GM23248 (cell line): ENCODE data around the gene PMFBP1. TPM values are rescaled to one million over a fixed set of nuclear protein-coding genes. Genes with fewer than 3 reads are reported as not detected.

Source experiments
- DNase-seq: peaks from one replicate; pipeline ENCODE4 v3.0.0-alpha.2; 2015
- H2AFZ ChIP-seq: fragments of 200-600 bp; sonication (generic); 2 replicates; pipeline ENCODE4 v1.6.1; 2016; ENCODE audit warnings: antibody characterized with exemption
- H3F3A ChIP-seq: fragments of 200-600 bp; sonication (generic); 2 replicates; pipeline ENCODE4 v1.6.1; 2016; ENCODE audit warnings: mild to moderate bottlenecking, antibody characterized with exemption, mixed run types; ENCODE audit not compliant: insufficient read depth
- H3K27ac ChIP-seq: fragments of 200-600 bp; sonication (generic); 2 replicates; pipeline ENCODE4 v1.5.1; 2016; ENCODE audit warnings: mild to moderate bottlenecking
- H3K27me3 ChIP-seq: fragments of 200-600 bp; sonication (generic); replicated peaks from 2 replicates; pipeline ENCODE4 v1.6.1; 2016; ENCODE audit warnings: mild to moderate bottlenecking; ENCODE audit not compliant: insufficient read depth
- H3K36me3 ChIP-seq: fragments of 200-600 bp; sonication (generic); 2 replicates; pipeline ENCODE4 v1.6.1; 2016; ENCODE audit warnings: low read depth, mild to moderate bottlenecking
- H3K4me1 ChIP-seq: fragments of 200-600 bp; sonication (generic); 2 replicates; pipeline ENCODE4 v1.6.1; 2016; ENCODE audit warnings: mild to moderate bottlenecking; ENCODE audit not compliant: insufficient read depth
- H3K4me2 ChIP-seq: fragments of 200-600 bp; sonication (generic); one replicate; pipeline ENCODE4 v1.6.1; 2016; ENCODE audit warnings: mild to moderate bottlenecking; ENCODE audit not compliant: unreplicated experiment
- H3K4me3 ChIP-seq: fragments of 200-600 bp; sonication (generic); 2 replicates; pipeline ENCODE4 v1.5.1; 2016; ENCODE audit warnings: mild to moderate bottlenecking
- H3K79me2 ChIP-seq: fragments of 200-600 bp; sonication (generic); 2 replicates; pipeline ENCODE4 v1.6.1; 2016; ENCODE audit warnings: mild to moderate bottlenecking; ENCODE audit not compliant: insufficient read depth
- H3K9ac ChIP-seq: fragments of 200-600 bp; sonication (generic); 2 replicates; pipeline ENCODE4 v1.6.1; 2016; ENCODE audit warnings: mild to moderate bottlenecking
- H3K9me2 ChIP-seq: fragments of 200-600 bp; sonication (generic); 2 replicates; pipeline ENCODE4 v1.6.1; 2016; ENCODE audit warnings: mixed run types, mild to moderate bottlenecking, moderate library complexity; ENCODE audit not compliant: insufficient read depth
- H3K9me3 ChIP-seq: fragments of 200-600 bp; sonication (generic); one replicate; pipeline ENCODE4 v1.6.1; 2017; ENCODE audit warnings: low read depth
- H4K20me1 ChIP-seq: fragments of 200-600 bp; sonication (generic); 2 replicates; pipeline ENCODE4 v1.6.0; 2016; ENCODE audit not compliant: insufficient read depth
- EZH2 ChIP-seq: fragments of 200-600 bp; sonication (generic); IDR thresholded peaks from 2 replicates; pipeline ENCODE4 v1.6.1; 2018; ENCODE audit warnings: antibody characterized with exemption, mild to moderate bottlenecking; ENCODE audit not compliant: insufficient read depth, poor library complexity, severe bottlenecking
- EZH2phosphoT487 ChIP-seq: fragments of 200-600 bp; sonication (generic); IDR thresholded peaks from 2 replicates; pipeline ENCODE4 v1.6.1; 2018; ENCODE audit warnings: antibody characterized with exemption, moderate library complexity, mild to moderate bottlenecking, low read depth; ENCODE audit not compliant: insufficient read depth
- WGBS, 2 experiments: methylation state at CpG; one replicate each; pipeline ENCODE4 v1.1.6; 2015 to 2017; ENCODE audit warnings: low lambda C conversion rate in 2 of 2, low coverage in 1 of 2; ENCODE audit errors: missing lambda C conversion rate in 2 of 2; 5-methylcytosine and 5-hydroxymethylcytosine counted together
- in situ Hi-C: fragments of 300-500 bp; cut with MboI; formaldehyde crosslinking; loops from 2 replicates; pipeline ENCODE4 v1.15.0; 2020
- polyA plus RNA-seq: library from polyadenylated mRNA; unstranded; fragments of >200 nt; fragmentation: Nextera tagmentation; extraction: Ambion mirVana; gene quantifications from 2 replicates; pipeline ENCODE4 v1.2.1, GENCODE V29; 2016
- total RNA-seq: library from RNA; depleted of rRNA; stranded (reverse); fragments of >200 nt; shearing (Covaris generic); gene quantifications from 2 replicates; pipeline ENCODE4 v1.2.3, GENCODE V29; 2014

The PMFBP1 gene
- total and polyA plus RNA-seq, 2 experiments from 2014 or later, result not detected

DNA sequence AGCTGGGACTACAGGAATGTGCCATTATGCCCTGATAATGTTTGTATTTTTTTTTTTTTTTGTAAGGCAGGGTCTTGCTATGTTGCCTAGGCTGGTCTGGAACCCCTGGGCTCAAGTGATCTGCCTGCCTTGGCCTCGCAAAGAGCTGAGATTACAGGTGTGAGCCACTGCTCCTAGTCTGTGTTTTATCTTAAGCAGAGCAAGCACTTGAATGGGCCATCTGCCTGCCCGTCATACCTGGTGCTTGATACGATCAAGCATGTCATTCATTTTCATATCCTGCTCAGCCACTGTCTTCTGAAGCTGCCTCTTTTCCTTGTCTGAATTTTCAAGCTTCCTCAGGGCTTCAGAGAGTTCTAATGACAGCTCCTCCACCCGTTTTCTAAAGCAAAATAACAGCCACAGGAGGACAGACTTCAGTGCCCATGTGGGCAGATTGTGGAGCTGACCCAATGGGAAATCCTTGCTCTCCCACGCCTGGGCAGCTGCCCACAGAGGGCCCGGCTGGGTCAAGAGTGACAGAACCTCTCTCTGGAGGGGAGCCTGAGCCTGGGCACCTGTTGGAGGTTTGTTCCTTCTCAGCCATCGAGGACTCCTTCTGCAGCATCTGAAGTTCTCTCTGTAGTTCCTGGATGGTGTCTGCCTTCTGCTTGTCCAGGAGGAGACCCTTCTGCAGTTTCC lies 41.8 kb downstream of the PMFBP1 start:
- Histone ChIP-seq H3K79me2 (no peaks in the 10 kb centered on the region), H3K4me2 (no peak overlapping the region), H3K27me3 (no peaks in the 10 kb centered on the region), H3K9me2 (no peaks in the 10 kb centered on the region), H3F3A (no peaks in the 10 kb centered on the region), H4K20me1 (no peaks in the 10 kb centered on the region), H3K36me3 (no peaks in the 10 kb centered on the region), H3K9me3 (no peaks in the 10 kb centered on the region), H3K4me1 (no peaks in the 10 kb centered on the region), H3K4me3 (no peak overlapping the region), H2AFZ (no peak overlapping the region), H3K27ac (no peak overlapping the region), H3K9ac (no peak overlapping the region)
- in situ Hi-C loops, result loop anchor here (10.0 kb wide), 1 partner anchor 335 kb away; no protein-coding TSS in a partner anchor
- DNase-seq, result no peak
- TF ChIP-seq EZH2 (no peak), EZH2phosphoT487 (no peak)
- WGBS, 2 experiments, result 67 to 74% methylated on average over 7 of the region's 7 CpGs

DNA sequence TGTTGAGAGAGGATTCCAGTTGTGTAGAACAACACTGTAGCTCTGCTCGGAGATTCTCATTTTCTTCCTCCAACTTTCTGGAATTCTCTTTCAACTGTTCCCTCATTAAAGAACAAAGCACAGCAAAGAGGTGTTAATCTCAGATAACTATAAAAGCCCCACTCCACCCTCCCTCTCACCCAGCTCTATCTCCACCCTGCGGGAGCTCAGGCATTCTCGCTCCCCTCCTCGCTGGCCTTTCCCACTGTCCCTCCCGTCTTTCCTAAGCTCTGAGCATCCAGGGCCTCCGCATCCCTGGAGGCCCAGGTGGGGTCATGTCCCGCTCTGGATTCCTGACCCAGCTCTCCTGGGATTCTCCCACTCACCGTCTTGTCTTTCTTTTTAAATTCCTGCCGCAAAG lies 43.3 kb downstream of the PMFBP1 start:
- no peak overlapping the region for H3K4me2 ChIP-seq
- H3K9me2 ChIP-seq, result no peaks in the 10 kb centered on the region
- H2AFZ ChIP-seq, result no peak overlapping the region
- H3K4me3 ChIP-seq, result no peak overlapping the region
- H3F3A ChIP-seq, result no peaks in the 10 kb centered on the region
- DNase-seq, result no peak
- H3K27ac ChIP-seq, result no peak overlapping the region
- H3K9me3 ChIP-seq, result no peaks in the 10 kb centered on the region
- WGBS, 2 experiments, result 86 to 87% methylated on average over 9 of the region's 9 CpGs
- H3K9ac ChIP-seq, result no peak overlapping the region
- no peaks in the 10 kb centered on the region for H3K4me1 ChIP-seq
- no peaks in the 10 kb centered on the region for H3K79me2 ChIP-seq
- no peak for TF ChIP-seq EZH2
- TF ChIP-seq EZH2phosphoT487, result no peak
- in situ Hi-C loops, result loop anchor here (10.0 kb wide), 1 partner anchor 336 kb away; no protein-coding TSS in a partner anchor
- no peaks in the 10 kb centered on the region for H3K27me3 ChIP-seq
- H4K20me1 ChIP-seq, result no peaks in the 10 kb centered on the region
- H3K36me3 ChIP-seq, result no peaks in the 10 kb centered on the region

GRCh38 chr16:72126429-72126765 lies 45.6 kb downstream of the PMFBP1 start:
- Histone ChIP-seq H3K36me3 (no peaks in the 10 kb centered on the region), H3K4me1 (no peaks in the 10 kb centered on the region), H3K4me2 (no peak overlapping the region), H3K4me3 (no peak overlapping the region), H4K20me1 (no peaks in the 10 kb centered on the region), H3K9ac (no peak overlapping the region), H2AFZ (no peak overlapping the region), H3K27ac (no peak overlapping the region), H3K9me2 (no peaks in the 10 kb centered on the region), H3K27me3 (no peaks in the 10 kb centered on the region), H3K9me3 (no peaks in the 10 kb centered on the region), H3K79me2 (no peaks in the 10 kb centered on the region), H3F3A (no peaks in the 10 kb centered on the region)
- in situ Hi-C loops, result loop anchor here (10.0 kb wide), 1 partner anchor 338 kb away; no protein-coding TSS in a partner anchor
- DNase-seq, result no peak
- no peak for TF ChIP-seq EZH2
- no peak for TF ChIP-seq EZH2phosphoT487
- 56 to 60% methylated on average over 2 of the region's 2 CpGs for WGBS, 2 experiments

GRCh38 chr16:72125635-72126428 lies 46.1 kb downstream of the PMFBP1 start:
- WGBS, 2 experiments, result 80% methylated on average over 9 of the region's 9 CpGs
- Histone ChIP-seq H3K9me2 (no peaks in the 10 kb centered on the region), H3K9ac (no peak overlapping the region), H3K27ac (no peak overlapping the region), H3K4me3 (no peak overlapping the region), H3K79me2 (no peaks in the 10 kb centered on the region), H2AFZ (no peak overlapping the region), H3F3A (no peaks in the 10 kb centered on the region), H3K4me2 (no peak overlapping the region), H3K36me3 (no peaks in the 10 kb centered on the region), H4K20me1 (no peaks in the 10 kb centered on the region), H3K4me1 (no peaks in the 10 kb centered on the region), H3K9me3 (no peaks in the 10 kb centered on the region), H3K27me3 (no peaks in the 10 kb centered on the region)
- in situ Hi-C loops, result loop anchor here (10.0 kb wide), 1 partner anchor 339 kb away; no protein-coding TSS in a partner anchor
- TF ChIP-seq EZH2 (no peak), EZH2phosphoT487 (no peak)
- DNase-seq, result no peak
